ENCODE data around the gene ERCC6L2.

Gene ERCC6L2

GRCh38 chr9:95939472-95939871 lies 64.0 kb downstream of the ERCC6L2 start:
- no peak overlapping the region for H3K4me3 ChIP-seq (ENCODE audit: low read length)
- no peak overlapping the region for H3K9ac ChIP-seq (ENCODE audit: low read length)
- no peaks in the 10 kb centered on the region for H3K4me1 ChIP-seq (ENCODE audit: control insufficient read depth, insufficient read depth, low read length)
- no peaks in the 10 kb centered on the region for H3K27me3 ChIP-seq (ENCODE audit: control insufficient read depth, insufficient read depth, low read length)
- no peak overlapping the region for H3K27ac ChIP-seq (ENCODE audit: low read depth, low read length)
- peaks cover 6% of the 10 kb centered on the region for H3K36me3 ChIP-seq (ENCODE audit: control insufficient read depth, insufficient read depth, low read length)

- no peak overlapping the region for H3K27ac ChIP-seq (ENCODE audit: low read depth, low read length)
- no peaks in the 10 kb centered on the region for H3K27me3 ChIP-seq (ENCODE audit: control insufficient read depth, insufficient read depth, low read length)
- peaks cover 6% of the 10 kb centered on the region for H3K36me3 ChIP-seq (ENCODE audit: control insufficient read depth, insufficient read depth, low read length)
- H3K4me3 ChIP-seq (ENCODE audit: low read length), result no peak overlapping the region
- no peaks in the 10 kb centered on the region for H3K4me1 ChIP-seq (ENCODE audit: control insufficient read depth, insufficient read depth, low read length)
- no peak overlapping the region for H3K9ac ChIP-seq (ENCODE audit: low read length)
These were observed 64.8 kb downstream of the ERCC6L2 start for GRCh38 chr9:95940265-95940664.

- Histone ChIP-seq H3K4me1 (ENCODE audit: control insufficient read depth, insufficient read depth, low read length) (no peaks in the 10 kb centered on the region), H3K9ac (ENCODE audit: low read length) (no peak overlapping the region), H3K36me3 (ENCODE audit: control insufficient read depth, insufficient read depth, low read length) (peaks cover 9% of the 10 kb centered on the region), H3K4me3 (ENCODE audit: low read length) (no peak overlapping the region), H3K27ac (ENCODE audit: low read depth, low read length) (no peak overlapping the region), H3K27me3 (ENCODE audit: control insufficient read depth, insufficient read depth, low read length) (no peaks in the 10 kb centered on the region)
These were observed 66.5 kb downstream of the ERCC6L2 start for GRCh38 chr9:95942016-95942415.

DNA sequence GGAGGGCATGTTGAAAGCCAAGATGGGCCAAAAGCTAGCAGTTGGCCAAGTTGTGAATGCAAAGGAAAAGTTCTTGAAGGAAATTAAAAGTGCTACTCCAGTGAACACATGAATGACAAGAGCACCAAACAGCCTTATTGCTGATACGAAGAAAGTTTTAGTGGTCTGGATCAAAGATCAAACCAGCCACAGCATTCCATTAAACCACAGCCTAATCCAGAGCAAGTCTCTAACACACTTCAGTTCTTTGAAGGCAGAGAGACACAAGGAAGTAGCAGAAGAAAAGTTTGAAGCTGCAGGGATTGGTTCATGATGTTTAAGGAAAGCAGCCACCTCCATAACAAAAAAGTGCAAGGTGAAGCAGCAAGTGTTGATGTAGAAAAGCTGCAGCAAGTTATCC lies 71.6 kb downstream of the ERCC6L2 start:
- H3K36me3 ChIP-seq (ENCODE audit: control insufficient read depth, insufficient read depth, low read length), result peaks cover 5% of the 10 kb centered on the region
- H3K9ac ChIP-seq (ENCODE audit: low read length), result no peak overlapping the region
- no peak overlapping the region for H3K27ac ChIP-seq (ENCODE audit: low read depth, low read length)

GRCh38 chr9:95952471-95952870 lies 77.0 kb downstream of the ERCC6L2 start:
- no peaks in the 10 kb centered on the region for H3K4me1 ChIP-seq (ENCODE audit: control insufficient read depth, insufficient read depth, low read length)
- no peak overlapping the region for H3K9ac ChIP-seq (ENCODE audit: low read length)
- no peaks in the 10 kb centered on the region for H3K27me3 ChIP-seq (ENCODE audit: control insufficient read depth, insufficient read depth, low read length)
- H3K4me3 ChIP-seq (ENCODE audit: low read length), result no peak overlapping the region
- H3K36me3 ChIP-seq (ENCODE audit: control insufficient read depth, insufficient read depth, low read length), result peaks cover 6% of the 10 kb centered on the region
- no peak overlapping the region for H3K27ac ChIP-seq (ENCODE audit: low read depth, low read length)

More for the DNA sequence above, 71.6 kb downstream of the ERCC6L2 start:
- H3K4me1 ChIP-seq (ENCODE audit: control insufficient read depth, insufficient read depth, low read length), result no peaks in the 10 kb centered on the region
- H3K4me3 ChIP-seq (ENCODE audit: low read length), result no peak overlapping the region
- no peaks in the 10 kb centered on the region for H3K27me3 ChIP-seq (ENCODE audit: control insufficient read depth, insufficient read depth, low read length)

- no peak overlapping the region for H3K9ac ChIP-seq (ENCODE audit: low read length)
- H3K27me3 ChIP-seq (ENCODE audit: control insufficient read depth, insufficient read depth, low read length), result no peaks in the 10 kb centered on the region
- peaks cover 5% of the 10 kb centered on the region for H3K36me3 ChIP-seq (ENCODE audit: control insufficient read depth, insufficient read depth, low read length)
- H3K27ac ChIP-seq (ENCODE audit: low read depth, low read length), result no peak overlapping the region
- H3K4me3 ChIP-seq (ENCODE audit: low read length), result no peak overlapping the region
- no peaks in the 10 kb centered on the region for H3K4me1 ChIP-seq (ENCODE audit: control insufficient read depth, insufficient read depth, low read length)
These were observed 78.5 kb downstream of the ERCC6L2 start for GRCh38 chr9:95953986-95954385.

GRCh38 chr9:95954940-95955339 lies 79.4 kb downstream of the ERCC6L2 start:
- Histone ChIP-seq H3K4me3 (ENCODE audit: low read length) (no peak overlapping the region), H3K36me3 (ENCODE audit: control insufficient read depth, insufficient read depth, low read length) (peaks cover 3% of the 10 kb centered on the region), H3K27ac (ENCODE audit: low read depth, low read length) (no peak overlapping the region), H3K27me3 (ENCODE audit: control insufficient read depth, insufficient read depth, low read length) (no peaks in the 10 kb centered on the region), H3K4me1 (ENCODE audit: control insufficient read depth, insufficient read depth, low read length) (no peaks in the 10 kb centered on the region), H3K9ac (ENCODE audit: low read length) (no peak overlapping the region)

GRCh38 chr9:95962936-95963335 lies 87.4 kb downstream of the ERCC6L2 start:
- no peak overlapping the region for H3K4me3 ChIP-seq (ENCODE audit: low read length)
- H3K27ac ChIP-seq (ENCODE audit: low read depth, low read length), result no peak overlapping the region
- no peak overlapping the region for H3K9ac ChIP-seq (ENCODE audit: low read length)
- H3K27me3 ChIP-seq (ENCODE audit: control insufficient read depth, insufficient read depth, low read length), result no peaks in the 10 kb centered on the region
- no peaks in the 10 kb centered on the region for H3K4me1 ChIP-seq (ENCODE audit: control insufficient read depth, insufficient read depth, low read length)
- H3K36me3 ChIP-seq (ENCODE audit: control insufficient read depth, insufficient read depth, low read length), result no peaks in the 10 kb centered on the region

GRCh38 chr9:95963659-95964058 lies 88.2 kb downstream of the ERCC6L2 start:
- no peak overlapping the region for H3K27ac ChIP-seq (ENCODE audit: low read depth, low read length)
- no peak overlapping the region for H3K4me3 ChIP-seq (ENCODE audit: low read length)
- H3K36me3 ChIP-seq (ENCODE audit: control insufficient read depth, insufficient read depth, low read length), result no peaks in the 10 kb centered on the region
- no peaks in the 10 kb centered on the region for H3K4me1 ChIP-seq (ENCODE audit: control insufficient read depth, insufficient read depth, low read length)
- H3K9ac ChIP-seq (ENCODE audit: low read length), result no peak overlapping the region
- H3K27me3 ChIP-seq (ENCODE audit: control insufficient read depth, insufficient read depth, low read length), result no peaks in the 10 kb centered on the region

- Histone ChIP-seq H3K36me3 (ENCODE audit: control insufficient read depth, insufficient read depth, low read length) (no peaks in the 10 kb centered on the region), H3K27me3 (ENCODE audit: control insufficient read depth, insufficient read depth, low read length) (no peaks in the 10 kb centered on the region), H3K4me1 (ENCODE audit: control insufficient read depth, insufficient read depth, low read length) (no peaks in the 10 kb centered on the region), H3K4me3 (ENCODE audit: low read length) (no peak overlapping the region), H3K27ac (ENCODE audit: low read depth, low read length) (no peak overlapping the region), H3K9ac (ENCODE audit: low read length) (no peak overlapping the region)
These were observed 90.8 kb downstream of the ERCC6L2 start for GRCh38 chr9:95966306-95966705.

GRCh38 chr9:95970317-95970716 lies 94.8 kb downstream of the ERCC6L2 start:
- Histone ChIP-seq H3K4me3 (ENCODE audit: low read length) (no peak overlapping the region), H3K27me3 (ENCODE audit: control insufficient read depth, insufficient read depth, low read length) (no peaks in the 10 kb centered on the region), H3K27ac (ENCODE audit: low read depth, low read length) (no peak overlapping the region), H3K4me1 (ENCODE audit: control insufficient read depth, insufficient read depth, low read length) (no peaks in the 10 kb centered on the region), H3K9ac (ENCODE audit: low read length) (no peak overlapping the region), H3K36me3 (ENCODE audit: control insufficient read depth, insufficient read depth, low read length) (no peaks in the 10 kb centered on the region)

GRCh38 chr9:95971815-95972214 lies 96.3 kb downstream of the ERCC6L2 start:
- H3K4me3 ChIP-seq (ENCODE audit: low read length), result no peak overlapping the region
- no peak overlapping the region for H3K27ac ChIP-seq (ENCODE audit: low read depth, low read length)
- H3K36me3 ChIP-seq (ENCODE audit: control insufficient read depth, insufficient read depth, low read length), result no peaks in the 10 kb centered on the region
- H3K4me1 ChIP-seq (ENCODE audit: control insufficient read depth, insufficient read depth, low read length), result no peaks in the 10 kb centered on the region
- H3K27me3 ChIP-seq (ENCODE audit: control insufficient read depth, insufficient read depth, low read length), result no peaks in the 10 kb centered on the region
- H3K9ac ChIP-seq (ENCODE audit: low read length), result no peak overlapping the region

- Histone ChIP-seq H3K4me3 (ENCODE audit: low read length) (no peak overlapping the region), H3K27ac (ENCODE audit: low read depth, low read length) (no peak overlapping the region), H3K4me1 (ENCODE audit: control insufficient read depth, insufficient read depth, low read length) (no peaks in the 10 kb centered on the region), H3K27me3 (ENCODE audit: control insufficient read depth, insufficient read depth, low read length) (no peaks in the 10 kb centered on the region), H3K9ac (ENCODE audit: low read length) (no peak overlapping the region), H3K36me3 (ENCODE audit: control insufficient read depth, insufficient read depth, low read length) (no peaks in the 10 kb centered on the region)
These were observed 98.9 kb downstream of the ERCC6L2 start for GRCh38 chr9:95974389-95974788.
